ENCODE results near the gene MMP15. TPM values are rescaled to one million over a fixed set of nuclear protein-coding genes. Genes with fewer than 3 reads are reported as not detected.

MMP15 gene
- total RNA-seq, 4 donors from 2014 or later, result under 0.01 to 12.5 (median 2.6) TPM

DNA sequence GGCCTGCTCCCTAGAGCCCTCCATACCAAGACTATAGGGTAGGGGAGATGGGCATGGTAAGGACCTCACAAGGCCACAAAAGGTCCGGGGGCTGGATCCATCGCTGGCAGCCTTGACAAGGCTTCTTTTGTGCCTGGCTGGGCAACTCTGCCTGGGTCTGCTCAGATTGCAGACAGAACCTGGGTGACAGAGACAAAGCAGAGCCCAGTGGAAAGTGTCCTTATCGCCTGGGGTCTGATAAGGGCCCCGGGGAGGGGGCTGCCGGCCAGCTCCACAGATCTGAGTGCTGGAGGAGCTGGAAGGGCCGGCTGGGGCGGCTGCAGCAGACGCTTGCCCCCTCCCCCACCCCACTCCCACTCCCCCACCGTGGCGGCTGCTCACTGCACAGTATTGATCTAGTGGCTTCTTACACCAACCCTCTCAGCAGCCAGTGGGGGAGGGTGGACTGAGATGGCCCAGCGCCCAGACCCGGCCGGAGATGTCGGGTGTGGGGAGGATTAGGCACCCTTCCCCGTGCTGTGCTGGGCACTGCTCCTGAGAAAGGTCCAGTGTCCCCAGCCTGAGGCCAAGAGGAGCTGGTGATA, 7.2 kb downstream of the MMP15 start:
- TF ChIP-seq, protein P1, sequence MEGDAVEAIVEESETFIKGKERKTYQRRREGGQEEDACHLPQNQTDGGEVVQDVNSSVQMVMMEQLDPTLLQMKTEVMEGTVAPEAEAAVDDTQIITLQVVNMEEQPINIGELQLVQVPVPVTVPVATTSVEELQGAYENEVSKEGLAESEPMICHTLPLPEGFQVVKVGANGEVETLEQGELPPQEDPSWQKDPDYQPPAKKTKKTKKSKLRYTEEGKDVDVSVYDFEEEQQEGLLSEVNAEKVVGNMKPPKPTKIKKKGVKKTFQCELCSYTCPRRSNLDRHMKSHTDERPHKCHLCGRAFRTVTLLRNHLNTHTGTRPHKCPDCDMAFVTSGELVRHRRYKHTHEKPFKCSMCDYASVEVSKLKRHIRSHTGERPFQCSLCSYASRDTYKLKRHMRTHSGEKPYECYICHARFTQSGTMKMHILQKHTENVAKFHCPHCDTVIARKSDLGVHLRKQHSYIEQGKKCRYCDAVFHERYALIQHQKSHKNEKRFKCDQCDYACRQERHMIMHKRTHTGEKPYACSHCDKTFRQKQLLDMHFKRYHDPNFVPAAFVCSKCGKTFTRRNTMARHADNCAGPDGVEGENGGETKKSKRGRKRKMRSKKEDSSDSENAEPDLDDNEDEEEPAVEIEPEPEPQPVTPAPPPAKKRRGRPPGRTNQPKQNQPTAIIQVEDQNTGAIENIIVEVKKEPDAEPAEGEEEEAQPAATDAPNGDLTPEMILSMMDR (IDR thresholded peaks at IDR 0.05), result no peak
- no peak for TF ChIP-seq POLR2A (IDR thresholded peaks at IDR 0.05)
- H3K27ac ChIP-seq, result no peak overlapping the region

DNA sequence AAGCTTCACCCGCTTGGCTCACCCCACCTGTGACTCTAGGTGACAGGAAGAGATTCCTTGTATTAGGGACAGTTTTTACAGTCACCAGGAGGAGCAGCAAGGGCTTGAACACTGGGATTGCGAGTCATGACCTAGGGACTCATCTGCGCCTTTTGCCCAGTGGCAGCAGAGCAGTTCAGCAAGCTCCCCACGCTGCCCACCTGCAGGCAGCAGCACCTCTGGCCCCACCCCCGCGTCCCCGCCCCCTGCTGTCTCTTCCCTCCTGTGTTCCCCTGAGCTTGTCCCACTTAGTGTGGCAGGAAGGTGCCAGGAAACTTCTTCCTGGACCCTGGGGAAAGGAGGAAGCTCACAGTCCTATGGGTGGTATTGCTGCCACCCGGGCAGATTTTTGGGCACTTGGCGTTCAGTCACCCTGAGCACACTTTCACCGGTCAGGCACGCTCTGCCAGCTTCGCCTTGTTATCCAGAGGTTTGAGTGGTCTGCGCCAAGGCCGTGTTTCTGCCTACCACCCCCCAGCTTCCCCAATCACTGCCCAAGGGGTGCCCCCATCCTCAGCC, 8.7 kb downstream of the MMP15 start:
- no peak overlapping the region for H3K4me3 ChIP-seq
- no peaks in the 10 kb centered on the region for H3K27me3 ChIP-seq
- TF ChIP-seq, protein P1 (IDR thresholded peaks at IDR 0.05), result no peak
- TF ChIP-seq POLR2A (IDR thresholded peaks at IDR 0.05), result no peak
- no peaks in the 10 kb centered on the region for H3K9me3 ChIP-seq
- H3K27ac ChIP-seq, result no peak overlapping the region
- H3K36me3 ChIP-seq, result no peaks in the 10 kb centered on the region
- no peak for DNase-seq
- no peaks in the 10 kb centered on the region for H3K4me1 ChIP-seq
- intact Hi-C loops (cut with DNase I; ENCODE audit: low total_unique reads), result no loop called here

More for the DNA sequence above, 7.2 kb downstream of the MMP15 start:
- H3K4me3 ChIP-seq, result no peak overlapping the region
- no peaks in the 10 kb centered on the region for H3K36me3 ChIP-seq
- intact Hi-C loops (cut with DNase I; ENCODE audit: low total_unique reads), result no loop called here
- no peak for DNase-seq
- no peaks in the 10 kb centered on the region for H3K4me1 ChIP-seq
- H3K9me3 ChIP-seq, result no peaks in the 10 kb centered on the region
- no peaks in the 10 kb centered on the region for H3K27me3 ChIP-seq

DNA sequence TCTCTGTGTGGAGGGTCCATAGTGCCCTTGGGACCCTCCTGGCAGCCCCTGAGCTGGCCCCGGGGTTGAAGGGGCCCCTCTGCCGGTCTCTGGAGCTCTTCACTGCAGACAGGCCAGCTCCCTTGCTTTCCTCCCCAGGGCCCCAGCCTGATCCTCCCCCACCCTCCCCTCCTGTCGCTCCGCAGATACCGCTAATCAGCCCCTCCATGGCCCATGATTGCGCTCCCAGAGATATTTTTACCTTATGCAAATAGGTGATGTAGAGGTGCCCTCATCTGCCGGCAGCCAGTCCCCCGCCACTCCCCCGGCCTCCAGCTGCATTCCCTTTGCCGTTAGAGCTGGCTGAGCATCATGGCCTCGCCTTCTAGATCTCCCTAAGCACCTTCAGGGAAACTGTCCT, 9.2 kb downstream of the MMP15 start:
- H3K4me3 ChIP-seq, result no peak overlapping the region
- intact Hi-C loops (cut with DNase I; ENCODE audit: low total_unique reads), result no loop called here
- no peak for DNase-seq
- no peaks in the 10 kb centered on the region for H3K9me3 ChIP-seq
- H3K27ac ChIP-seq, result no peak overlapping the region
- H3K4me1 ChIP-seq, result no peaks in the 10 kb centered on the region
- H3K27me3 ChIP-seq, result no peaks in the 10 kb centered on the region
- no peak for TF ChIP-seq POLR2A (IDR thresholded peaks at IDR 0.05)
- TF ChIP-seq, protein P1 (IDR thresholded peaks at IDR 0.05), result no peak
- H3K36me3 ChIP-seq, result no peaks in the 10 kb centered on the region

DNA sequence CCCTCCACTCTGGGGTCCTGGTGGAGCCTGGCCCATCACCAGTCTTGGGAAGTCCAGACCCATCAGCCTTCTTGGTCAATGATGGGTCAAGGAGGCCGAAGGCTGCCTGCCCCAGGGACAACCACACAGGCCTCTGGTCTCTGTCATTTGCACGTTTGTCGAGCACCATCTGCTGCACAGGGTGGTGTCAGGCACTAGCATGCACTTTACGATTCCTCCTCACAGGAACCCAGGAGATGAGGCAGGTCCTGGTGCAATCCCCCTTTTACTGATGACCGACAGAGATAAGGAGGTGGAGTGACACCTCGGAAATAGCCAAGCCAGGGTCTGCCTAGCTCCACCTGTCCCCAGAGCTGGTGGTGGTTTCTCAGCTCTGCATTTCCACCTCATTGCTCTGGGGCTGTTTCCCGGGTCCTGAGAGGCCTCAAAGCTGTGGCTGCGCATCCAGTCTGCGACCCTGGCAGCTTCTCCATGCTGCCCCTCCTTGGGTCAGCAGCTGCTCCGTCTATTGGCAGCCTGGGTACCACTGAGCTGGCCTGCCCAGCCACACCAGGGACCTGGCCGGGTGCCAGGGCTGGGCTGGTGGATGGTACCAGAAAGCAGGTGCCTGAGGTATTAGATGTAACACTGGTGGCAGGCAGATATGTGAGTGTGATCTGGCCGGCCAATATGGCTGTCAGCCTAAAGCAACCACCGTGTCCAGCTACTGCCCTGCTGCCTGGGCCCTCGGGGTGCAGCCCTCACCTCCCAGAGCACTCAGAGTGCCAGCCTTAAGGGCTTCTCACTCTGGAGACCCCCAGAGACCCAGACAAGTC, 10.0 kb downstream of the MMP15 start:
- Histone ChIP-seq H3K4me1 (no peaks in the 10 kb centered on the region), H3K36me3 (no peaks in the 10 kb centered on the region), H3K4me3 (no peak overlapping the region), H3K27me3 (no peaks in the 10 kb centered on the region), H3K9me3 (no peaks in the 10 kb centered on the region), H3K27ac (no peak overlapping the region)
- TF ChIP-seq, protein P1 (IDR thresholded peaks at IDR 0.05), result no peak
- TF ChIP-seq POLR2A (IDR thresholded peaks at IDR 0.05), result no peak
- intact Hi-C loops (cut with DNase I; ENCODE audit: low total_unique reads), result no loop called here
- DNase-seq, result no peak

DNA sequence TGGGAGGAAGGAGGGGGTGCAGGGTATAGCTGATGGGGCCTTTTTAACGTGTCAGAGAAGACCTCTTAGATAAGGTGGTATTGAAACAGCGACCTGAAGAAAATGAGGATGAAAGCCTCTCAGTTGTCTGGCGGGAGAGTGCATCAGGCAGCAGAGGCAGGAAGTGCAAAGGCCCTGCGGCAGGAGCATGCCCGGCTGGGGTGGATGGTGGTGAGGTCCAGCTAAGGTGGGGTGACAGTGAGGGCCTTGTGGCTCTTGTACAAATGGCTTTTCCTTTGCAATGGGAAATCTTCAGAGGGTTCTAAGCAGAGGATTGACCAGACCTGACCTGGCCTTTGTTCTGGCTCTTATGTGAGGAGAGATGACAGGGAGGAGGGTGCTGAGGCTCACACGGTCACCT, 11.4 kb downstream of the MMP15 start:
- no peaks in the 10 kb centered on the region for H3K27me3 ChIP-seq
- no peaks in the 10 kb centered on the region for H3K4me1 ChIP-seq
- DNase-seq, result no peak
- H3K4me3 ChIP-seq, result no peak overlapping the region
- H3K27ac ChIP-seq, result no peak overlapping the region
- intact Hi-C loops (cut with DNase I; ENCODE audit: low total_unique reads), result no loop called here
- TF ChIP-seq POLR2A (IDR thresholded peaks at IDR 0.05), result no peak
- TF ChIP-seq, protein P1 (IDR thresholded peaks at IDR 0.05), result no peak
- no peaks in the 10 kb centered on the region for H3K9me3 ChIP-seq
- H3K36me3 ChIP-seq, result no peaks in the 10 kb centered on the region

Data from uterus (tissue), 4 donors.